HCEC 1CT (cell line): Measurements from ENCODE around the gene DBP.
"Not testable (repeated sequence)": the region's sequence is repeated elsewhere in the genome, so short reads cannot be mapped to it uniquely, and the experiment has no call there.

Experiments used
- DNase-seq: peaks from one replicate; pipeline ENCODE4 v3.0.0-alpha.2; 2017

The DBP gene

GRCh38 chr19:48638831-48639381 is 1.7 kb upstream of the DBP start:
- DNase-seq, result no peak

- DNase-seq, result peak; percentile 93
Measured at GRCh38 chr19:48637948-48638830, 1.0 kb upstream of the DBP start.

- DNase-seq, result peak; percentile 96
Measured at GRCh38 chr19:48637449-48637947, 319 bp upstream of the DBP start.

GRCh38 chr19:48635966-48636858 is 967 bp downstream of the DBP start:
- DNase-seq, result no peak

- no peak for DNase-seq
Measured at GRCh38 chr19:48635263-48635965, 1.8 kb downstream of the DBP start.

GRCh38 chr19:48634424-48635262 is 2.5 kb downstream of the DBP start:
- DNase-seq, result peak; percentile 92

- no peak for DNase-seq
Measured at GRCh38 chr19:48634036-48634342, 3.2 kb downstream of the DBP start.

- DNase-seq, result no peak
Measured at GRCh38 chr19:48633148-48634035, 3.8 kb downstream of the DBP start.

GRCh38 chr19:48632692-48633147 is 4.5 kb downstream of the DBP start:
- DNase-seq, result peak; percentile 19

GRCh38 chr19:48632286-48632685 is 4.9 kb downstream of the DBP start:
- not testable (repeated sequence) for DNase-seq

GRCh38 chr19:48631225-48631624 is 6.0 kb downstream of the DBP start:
- no peak for DNase-seq

- DNase-seq, result no peak
Measured at GRCh38 chr19:48630296-48631063, 6.7 kb downstream of the DBP start.

GRCh38 chr19:48629599-48630295 is 7.4 kb downstream of the DBP start:
- DNase-seq, result no peak

- no peak for DNase-seq
Measured at GRCh38 chr19:48629297-48629598, 7.9 kb downstream of the DBP start.

GRCh38 chr19:48628486-48629296 is 8.5 kb downstream of the DBP start:
- DNase-seq, result no peak

- DNase-seq, result no peak
Measured at GRCh38 chr19:48627865-48628314, 9.3 kb downstream of the DBP start.

GRCh38 chr19:48627201-48627864 is 9.8 kb downstream of the DBP start:
- no peak for DNase-seq

- no peak for DNase-seq
Measured at GRCh38 chr19:48625891-48626327, 11.3 kb downstream of the DBP start.
